OCI-M2 (cell line): Measurements from ENCODE around the gene TMEM250.

Experiments
- DNase-seq: peaks from one replicate; lab custom pipeline; 2025; ENCODE audit not compliant: unreplicated experiment; lab: John Stamatoyannopoulos, UW

TMEM250 gene

GRCh38 chr9:136096505-136097001 lies 22.1 kb downstream of the TMEM250 start:
- DNase-seq: no peak

- no peak for DNase-seq
Observed at GRCh38 chr9:136095070-136096058, 23.3 kb downstream of the TMEM250 start, which contains the start of gene NACC2. Gene NACC2, minus strand, starts transcription at chr9:136095289. Its CDS starts 44,768 bp downstream, at chr9:136050521.

GRCh38 chr9:136093995-136094881 lies 24.4 kb downstream of the TMEM250 start:
- DNase-seq: no peak

GRCh38 chr9:136093346-136093986 lies 25.2 kb downstream of the TMEM250 start:
- no peak for DNase-seq

GRCh38 chr9:136092741-136093140 lies 25.9 kb downstream of the TMEM250 start:
- DNase-seq: no peak

GRCh38 chr9:136092353-136092650 lies 26.4 kb downstream of the TMEM250 start:
- DNase-seq: no peak

- DNase-seq: no peak
Observed at GRCh38 chr9:136091582-136092352, 26.9 kb downstream of the TMEM250 start.

- no peak for DNase-seq
Observed at GRCh38 chr9:136090768-136091581, 27.7 kb downstream of the TMEM250 start.

- DNase-seq: no peak
Observed at GRCh38 chr9:136090056-136090735, 28.5 kb downstream of the TMEM250 start.

- DNase-seq: no peak
Observed at GRCh38 chr9:136089697-136090045, 29.0 kb downstream of the TMEM250 start.

GRCh38 chr9:136088939-136089696 lies 29.6 kb downstream of the TMEM250 start:
- no peak for DNase-seq

GRCh38 chr9:136088481-136088938 lies 30.2 kb downstream of the TMEM250 start:
- DNase-seq: no peak

- no peak for DNase-seq
Observed at GRCh38 chr9:136087741-136088480, 30.8 kb downstream of the TMEM250 start.

- DNase-seq: no peak
Observed at GRCh38 chr9:136086951-136087740, 31.5 kb downstream of the TMEM250 start.

GRCh38 chr9:136086213-136086881 lies 32.3 kb downstream of the TMEM250 start:
- DNase-seq: no peak

GRCh38 chr9:136085815-136086212 lies 32.9 kb downstream of the TMEM250 start:
- no peak for DNase-seq
